Measurements from ENCODE around the gene YIF1B.
"Not testable (repeated sequence)": the region's sequence is repeated elsewhere in the genome, so short reads cannot be mapped to it uniquely, and the experiment has no call there.

The YIF1B gene

GRCh38 chr19:38277969-38278680, 37.6 kb downstream of the YIF1B start:
- DNase-seq: no peak

GRCh38 chr19:38277549-38277948, 38.2 kb downstream of the YIF1B start:
- DNase-seq: no peak

GRCh38 chr19:38276942-38277517, 38.7 kb downstream of the YIF1B start:
- DNase-seq: no peak

- DNase-seq: peak in 49 of 58 donors; percentile 7 to 84 (median 57)
Observed at GRCh38 chr19:38274739-38275138, 41.0 kb downstream of the YIF1B start.

GRCh38 chr19:38273499-38273898, 42.2 kb downstream of the YIF1B start:
- no peak for DNase-seq

- no peak for DNase-seq
Observed at GRCh38 chr19:38270587-38271167, 45.1 kb downstream of the YIF1B start.

GRCh38 chr19:38268539-38268938, 47.2 kb downstream of the YIF1B start:
- DNase-seq: no peak

- DNase-seq: no peak
Observed at GRCh38 chr19:38267761-38268483, 47.8 kb downstream of the YIF1B start.

- peak in 1 of 58 donors; percentile 9 for DNase-seq
Observed at GRCh38 chr19:38266981-38267597, 48.7 kb downstream of the YIF1B start.

- DNase-seq: no peak
Observed at GRCh38 chr19:38265921-38266429, 49.8 kb downstream of the YIF1B start.

GRCh38 chr19:38265213-38265861, 50.4 kb downstream of the YIF1B start:
- peak in 1 of 58 donors; percentile 41 for DNase-seq

GRCh38 chr19:38264486-38265212, 51.1 kb downstream of the YIF1B start, which contains the start of gene SPINT2:
TSS of gene SPINT2 (plus strand) at chr19:38264573. CDS start at chr19:38264893, 320 bp downstream.
- peak in 20 of 58 donors; percentile 32 to 77 (median 50) for DNase-seq

- peak in 27 of 58 donors; percentile 16 to 77 (median 51) for DNase-seq
Observed at GRCh38 chr19:38263689-38264485, 51.9 kb downstream of the YIF1B start.

- no peak for DNase-seq
Observed at GRCh38 chr19:38262585-38263268, 53.0 kb downstream of the YIF1B start.

GRCh38 chr19:38261942-38262341, 53.8 kb downstream of the YIF1B start:
- not testable (repeated sequence) for DNase-seq

- peak in 17 of 58 donors; percentile 11 to 61 (median 32) for DNase-seq
Observed at GRCh38 chr19:38255383-38256014, 60.2 kb downstream of the YIF1B start.

- peak in 3 of 58 donors; percentile 41 to 55 (median 48) for DNase-seq
Observed at GRCh38 chr19:38253788-38254187, 62.0 kb downstream of the YIF1B start.

Data from anterior cingulate cortex (tissue), 58 donors.